Omental fat pad (tissue), 4 donors: Measurements from ENCODE around the gene HS1BP3. TPM values are rescaled to one million over a fixed set of nuclear protein-coding genes. Genes with fewer than 3 reads are reported as not detected.
A peak's percentile ranks its signal among the peaks of the same experiment; 100 is the strongest.

Experiments
- ATAC-seq: fragments of 150-250 bp; one replicate; pipeline ENCODE4 v1.9.1; 2016; ENCODE audit warnings: mild to moderate bottlenecking, moderate library complexity; ENCODE audit not compliant: low FRiP score
- DNase-seq: peaks from one replicate; pipeline ENCODE4 v3.0.0-alpha.2; 2019; ENCODE audit warnings: low spot score
- CTCF ChIP-seq, 3 donors: fragments of 450-650 bp; IDR thresholded peaks; one replicate each; pipeline ENCODE4 v1.5.1; 2016 to 2017; ENCODE audit warnings: antibody characterized with exemption in 3 of 3, mild to moderate bottlenecking in 3 of 3, moderate library complexity in 2 of 3
- total RNA-seq, 4 donors: library from RNA; depleted of rRNA; stranded (reverse); fragments of >200 nt; gene quantifications; one replicate each; pipeline ENCODE4 v1.1.0, GENCODE V29; 2016

HS1BP3 gene
- total RNA-seq, 4 donors from 2014 or later = 17.7 to 30.3 (median 22.8) TPM

- TF ChIP-seq CTCF (IDR thresholded peaks at IDR 0.05) = no peak
- no peak for DNase-seq
- ATAC-seq = peak; percentile 48
Measured at GRCh38 chr2:20604951-20605381, 45.9 kb downstream of the HS1BP3 start.

- DNase-seq (no peak), ATAC-seq (no peak)
- no peak for TF ChIP-seq CTCF (IDR thresholded peaks at IDR 0.05)
Measured at GRCh38 chr2:20604401-20604911, 46.4 kb downstream of the HS1BP3 start.

- no peak for TF ChIP-seq CTCF (IDR thresholded peaks at IDR 0.05)
- DNase-seq = no peak
- no peak for ATAC-seq
Measured at GRCh38 chr2:20603791-20604190, 47.1 kb downstream of the HS1BP3 start.

- DNase-seq (no peak), ATAC-seq (no peak)
- no peak for TF ChIP-seq CTCF (IDR thresholded peaks at IDR 0.05)
Measured at GRCh38 chr2:20602803-20603202, 48.1 kb downstream of the HS1BP3 start.

- ATAC-seq (no peak), DNase-seq (no peak)
- TF ChIP-seq CTCF (IDR thresholded peaks at IDR 0.05) = no peak
Measured at GRCh38 chr2:20600756-20601325, 50.1 kb downstream of the HS1BP3 start.

GRCh38 chr2:20599861-20600461, 50.9 kb downstream of the HS1BP3 start:
- no peak for TF ChIP-seq CTCF (IDR thresholded peaks at IDR 0.05)
- no peak for ATAC-seq
- DNase-seq = no peak
